HCT116 (cell line): ENCODE measurements around the gene SMC1B. TPM values are rescaled to one million over a fixed set of nuclear protein-coding genes. Genes with fewer than 3 reads are reported as not detected.

ENCODE experiments used
- ATAC-seq: fragments of 200-7000 bp; cut with Tn5 transposase; 2 replicates; pipeline ENCODE4 v1.9.1; 2020; ENCODE audit warnings: mild to moderate bottlenecking, moderate library complexity
- BruUV-seq: library from RNA; stranded (reverse); fragments of 400-500 nt; replicated peaks from 2 replicates; lab custom pipeline; 2021; lab: Mats Ljungman, UMichigan
- CTCF ChIA-PET: fragments of 300-600 bp; sonication (Branson Sonifier 250); formaldehyde crosslinking; loops from one replicate; lab custom pipeline; 2021; ENCODE audit warnings: antibody characterized with exemption; lab: Charles Lee
- POLR2A ChIA-PET: fragments of 300-600, 350-600 bp; sonication (Branson Sonifier 250); formaldehyde crosslinking; loops from one replicate; lab custom pipeline; 2021; ENCODE audit warnings: antibody characterized with exemption; lab: Charles Lee
- RAD21 ChIA-PET, 2 experiments: fragments of 300-600 bp; sonication (Branson Sonifier 250); formaldehyde crosslinking; loops; one replicate each; lab custom pipeline; 2023; ENCODE audit warnings: low total read pairs in 2 of 2; ENCODE audit not compliant: uncharacterized antibody in 2 of 2, unreplicated experiment in 2 of 2, low non-redundant PET in 1 of 2; lab: Charles Lee
- DNase-seq: peaks from one replicate; pipeline ENCODE4 v3.0.0-alpha.2; 2010; ENCODE audit warnings: low read depth, low spot score
- H2AFZ ChIP-seq: fragments of 200-600 bp; shearing (Covaris generic), sonication (generic); 2 replicates; pipeline ENCODE4 v1.6.1; 2017; ENCODE audit warnings: low read depth, mixed run types, mixed read lengths, antibody characterized with exemption, low read length; ENCODE audit not compliant: poor library complexity, severe bottlenecking
- H3K27ac ChIP-seq: 2 replicates; pipeline ENCODE4 v1.5.1; 2012; ENCODE audit warnings: low read depth, low read length
- H3K27me3 ChIP-seq: fragments of 200-600 bp; sonication (generic); 2 replicates; pipeline ENCODE4 v1.6.1; 2016; ENCODE audit warnings: mixed run types, low read length, mixed read lengths; ENCODE audit not compliant: insufficient read depth
- H3K36me3 ChIP-seq, 2 experiments: fragments of 200-500 bp in 1 of 2; fragments of 200-600 bp in 1 of 2; sonication (Bioruptor generic) in 1 of 2; sonication (generic) in 1 of 2; 2 replicates each; pipeline versions ENCODE4 v1.5.1 to v1.6.1; 2014 to 2016; ENCODE audit warnings: low read length in 2 of 2, inconsistent platforms in 1 of 2, mixed read lengths in 1 of 2, mixed run types in 1 of 2; ENCODE audit not compliant: insufficient read depth in 2 of 2, control insufficient read depth in 1 of 2
- H3K4me1 ChIP-seq, 2 experiments: fragments of 200-600 bp in 1 of 2; sonication (generic) in 1 of 2; 2 replicates each; pipeline versions ENCODE4 v1.5.1 to v1.6.1; 2012 to 2017; ENCODE audit warnings: low read length in 2 of 2, inconsistent platforms in 1 of 2, mild to moderate bottlenecking in 1 of 2, mixed read lengths in 1 of 2, mixed run types in 1 of 2, moderate library complexity in 1 of 2; ENCODE audit not compliant: insufficient read depth in 2 of 2, control insufficient read depth in 1 of 2
- H3K4me2 ChIP-seq: fragments of 200-600 bp; sonication (generic); 2 replicates; pipeline ENCODE4 v1.6.1; 2017; ENCODE audit warnings: mixed run types, low read length, mixed read lengths
- H3K4me3 ChIP-seq, 2 experiments: fragments of 200-600 bp in 1 of 2; sonication (generic) in 1 of 2; replicated peaks in 1 of 2; 2 replicates each; pipeline ENCODE4 v1.5.1; 2011 to 2016; ENCODE audit warnings: low read length in 2 of 2, control low read depth in 1 of 2, low read depth in 1 of 2, mild to moderate bottlenecking in 1 of 2, mixed read lengths in 1 of 2, mixed run types in 1 of 2
- H3K79me2 ChIP-seq: fragments of 200-600 bp; sonication (generic); 2 replicates; pipeline ENCODE4 v1.6.1; 2017; ENCODE audit warnings: mild to moderate bottlenecking, mixed run types, low read length, moderate library complexity, mixed read lengths; ENCODE audit not compliant: insufficient read depth
- H3K9ac ChIP-seq: fragments of 200-600 bp; sonication (generic); 2 replicates; pipeline ENCODE4 v1.6.1; 2016; ENCODE audit warnings: low read length, mixed read lengths
- H3K9me2 ChIP-seq: fragments of 200-600 bp; sonication (generic), shearing (Covaris generic); 2 replicates; pipeline ENCODE4 v1.6.1; 2017; ENCODE audit warnings: mixed run types, mild to moderate bottlenecking, moderate library complexity; ENCODE audit not compliant: insufficient read depth
- H3K9me3 ChIP-seq, 2 experiments: fragments of 200-500 bp in 1 of 2; fragments of 200-600 bp in 1 of 2; sonication (Bioruptor generic) in 1 of 2; sonication (generic) in 1 of 2; 2 replicates each; pipeline ENCODE4 v1.6.1; 2014 to 2017; ENCODE audit warnings: low read length in 2 of 2, mixed read lengths in 2 of 2, inconsistent platforms in 1 of 2, low read depth in 1 of 2, mild to moderate bottlenecking in 1 of 2, mixed run types in 1 of 2, moderate library complexity in 1 of 2; ENCODE audit not compliant: control insufficient read depth in 1 of 2, insufficient read depth in 1 of 2
- H4K20me1 ChIP-seq: fragments of 200-600 bp; sonication (generic), shearing (Covaris generic); 2 replicates; pipeline ENCODE4 v1.6.1; 2017; ENCODE audit warnings: mixed run types, mild to moderate bottlenecking, moderate library complexity; ENCODE audit not compliant: insufficient read depth
- JUND ChIP-seq: IDR thresholded peaks from 2 replicates; pipeline ENCODE4 v1.6.1; 2012
- POLR2AphosphoS5 ChIP-seq: IDR thresholded peaks from 2 replicates; pipeline ENCODE4 v1.6.1; 2011; ENCODE audit warnings: mild to moderate bottlenecking, low read depth, low read length, moderate library complexity
- REST ChIP-seq: IDR thresholded peaks from 2 replicates; pipeline ENCODE4 v1.6.1; 2012; ENCODE audit warnings: low read depth
- SIN3A ChIP-seq: IDR thresholded peaks from 2 replicates; pipeline ENCODE4 v1.6.1; 2012; ENCODE audit warnings: low read depth
- SP1 ChIP-seq: IDR thresholded peaks from 2 replicates; pipeline ENCODE4 v1.6.1; 2012; ENCODE audit warnings: low read depth
- TCF7L2 ChIP-seq: IDR thresholded peaks from 2 replicates; pipeline ENCODE4 v1.7.0; 2011; ENCODE audit warnings: borderline replicate concordance, inconsistent platforms; ENCODE audit not compliant: insufficient read depth, insufficient read length; ENCODE audit errors: extremely low read depth
- ZBTB33 ChIP-seq: IDR thresholded peaks from 2 replicates; pipeline ENCODE4 v1.6.1; 2011; ENCODE audit warnings: mild to moderate bottlenecking, low read length, moderate library complexity; ENCODE audit not compliant: insufficient replicate concordance; ENCODE audit errors: extremely low read depth
- intact Hi-C: fragments of 100-400 bp; cut with micrococcal nuclease; formaldehyde crosslinking; loops from 2 replicates; pipeline ENCODE4 v1.10.0; 2022
- total RNA-seq: library from RNA; stranded (reverse); gene quantifications from one replicate; pipeline ENCODE4 v1.2.1, GENCODE V29; 2021; ENCODE audit not compliant: unreplicated experiment

The SMC1B gene
- total RNA-seq, 1 experiment from 2014 or later: not detected

GRCh38 chr22:45306139-45306538, 107.3 kb downstream of the SMC1B start (continued):
- TF ChIP-seq ZBTB33 (no peak), SP1 (no peak), TCF7L2 (no peak), POLR2AphosphoS5 (no peak), REST (no peak)

- H3K4me1 ChIP-seq: peaks cover 22 to 34% of the 10 kb centered on the region in 2 experiments
- H3K9ac ChIP-seq: no peak overlapping the region
- ChIA-PET POLR2A (no interaction called here), RAD21 (no interaction called here), CTCF (no interaction called here)
- no peak overlapping the region for H3K4me2 ChIP-seq
- ATAC-seq (no peak), DNase-seq (no peak)
- no peaks in the 10 kb centered on the region for H3K27me3 ChIP-seq
- no peak overlapping the region for H2AFZ ChIP-seq
- no peak overlapping the region for H3K27ac ChIP-seq
- H3K9me2 ChIP-seq: no peaks in the 10 kb centered on the region
- intact Hi-C loops: no loop called here
- no peaks in the 10 kb centered on the region for H3K9me3 ChIP-seq
- BruUV-seq: no TSS peak
- peaks cover 7% of the 10 kb centered on the region for H3K79me2 ChIP-seq
- no peak overlapping the region for H3K4me3 ChIP-seq
- H3K36me3 ChIP-seq: no peaks in the 10 kb centered on the region
- TF ChIP-seq TCF7L2 (no peak), REST (no peak), JUND (no peak), SIN3A (no peak)
- H4K20me1 ChIP-seq: no peaks in the 10 kb centered on the region
Observed at GRCh38 chr22:45305456-45306075, 107.8 kb downstream of the SMC1B start.
